ENCODE measurements around the gene REPS1. TPM values are rescaled to one million over a fixed set of nuclear protein-coding genes. Genes with fewer than 3 reads are reported as not detected.

REPS1 gene
- total RNA-seq, 1 experiment from 2014 or later, result 74.4 TPM

- no peak overlapping the region for H2AFZ ChIP-seq (ENCODE audit: low read length)
- H3K4me1 Mint-ChIP-seq, result peaks cover 5 to 8% of the 10 kb centered on the region in 2 experiments
- no peak overlapping the region for H4K91ac ChIP-seq (ENCODE audit: insufficient read length, low read depth, low read length)
These were observed 122.5 kb downstream of the REPS1 start for GRCh38 chr6:138865480-138866109.

More at GRCh38 chr6:138865480-138866109, 122.5 kb downstream of the REPS1 start:
- no peak overlapping the region for H2BK5ac ChIP-seq (ENCODE audit: insufficient read length, low read length)
- H3K18ac ChIP-seq (ENCODE audit: insufficient read length, low read depth, low read length), result no peak overlapping the region
- H3K9ac ChIP-seq (ENCODE audit: extremely low read depth, insufficient read length, low read length), result no peak overlapping the region
- no peak overlapping the region for H3K4ac ChIP-seq (ENCODE audit: low read depth, low read length)
- DNase-seq, result no peak
- no peaks in the 10 kb centered on the region for H3K27me3 Mint-ChIP-seq (ENCODE audit: low read depth)
- no peak overlapping the region for H2BK15ac ChIP-seq (ENCODE audit: low read depth, low read length)
- no peaks in the 10 kb centered on the region for H3K27me3 ChIP-seq (ENCODE audit: insufficient read depth, low read length)
- no peak for TF ChIP-seq CTCF (conservative IDR thresholded peaks at IDR 0.05)
- no peak overlapping the region for H3K23ac ChIP-seq (ENCODE audit: insufficient read length, low read depth, low read length)
- H3K56ac ChIP-seq (ENCODE audit: insufficient read length, low read depth, low read length), result no peak overlapping the region
- H3K9me3 ChIP-seq (ENCODE audit: control insufficient read depth, low read depth, low read length), result no peaks in the 10 kb centered on the region
- no peaks in the 10 kb centered on the region for H3K36me3 Mint-ChIP-seq (ENCODE audit: insufficient read depth in 1 of 3, low read depth in 3 of 3)
- no peak overlapping the region for H3K14ac ChIP-seq (ENCODE audit: insufficient read depth, low read length)
- 100% methylated on average over 1 of the region's 6 CpGs for WGBS (ENCODE audit: extremely low coverage, insufficient read length, low lambda C conversion rate)
- no peak overlapping the region for H2AK5ac ChIP-seq (ENCODE audit: insufficient read length, low read length)
- H3K27ac Mint-ChIP-seq, result no peak overlapping the region
- H2BK12ac ChIP-seq (ENCODE audit: insufficient read length, low read depth, low read length), result no peak overlapping the region
- no peak overlapping the region for H3T11ph ChIP-seq (ENCODE audit: low read length)
- H3K4me1 ChIP-seq (ENCODE audit: insufficient read depth, low read length), result no peaks in the 10 kb centered on the region
- no peaks in the 10 kb centered on the region for H3K79me1 ChIP-seq (ENCODE audit: insufficient read depth, low read depth, low read length, poor library complexity, severe bottlenecking)
- H4K20me1 ChIP-seq (ENCODE audit: control insufficient read depth, insufficient read depth, insufficient read length), result no peaks in the 10 kb centered on the region
- 0 out of 5 replicates have a peak, but pooled peaks cover 0 to 3% of the 10 kb centered on the region in 2 experiments for H3K9me3 Mint-ChIP-seq
- H3K79me2 ChIP-seq (ENCODE audit: insufficient read depth, low read length), result no peaks in the 10 kb centered on the region
- no peak overlapping the region for H4K5ac ChIP-seq (ENCODE audit: insufficient read length, low read depth, low read length)
- no peak overlapping the region for H3K27ac ChIP-seq (ENCODE audit: insufficient read length, low read depth, low read length)
- no peak overlapping the region for H2BK120ac ChIP-seq (ENCODE audit: low read depth, low read length, poor library complexity, severe bottlenecking)
- H3K4me3 Mint-ChIP-seq, result no peak overlapping the region
- no peak overlapping the region for H4K8ac ChIP-seq (replicated peaks; ENCODE audit: insufficient read length, low read depth, low read length)
- no peak overlapping the region for H3K4me2 ChIP-seq (ENCODE audit: insufficient read depth, insufficient read length, low read length)
- H3K23me2 ChIP-seq (ENCODE audit: insufficient read length, low read depth, low read length, poor library complexity, severe bottlenecking), result no peaks in the 10 kb centered on the region
- H2BK20ac ChIP-seq (ENCODE audit: low read depth, low read length, poor library complexity, severe bottlenecking), result no peak overlapping the region
